ENCODE data around the gene FBXL17.

DNA sequence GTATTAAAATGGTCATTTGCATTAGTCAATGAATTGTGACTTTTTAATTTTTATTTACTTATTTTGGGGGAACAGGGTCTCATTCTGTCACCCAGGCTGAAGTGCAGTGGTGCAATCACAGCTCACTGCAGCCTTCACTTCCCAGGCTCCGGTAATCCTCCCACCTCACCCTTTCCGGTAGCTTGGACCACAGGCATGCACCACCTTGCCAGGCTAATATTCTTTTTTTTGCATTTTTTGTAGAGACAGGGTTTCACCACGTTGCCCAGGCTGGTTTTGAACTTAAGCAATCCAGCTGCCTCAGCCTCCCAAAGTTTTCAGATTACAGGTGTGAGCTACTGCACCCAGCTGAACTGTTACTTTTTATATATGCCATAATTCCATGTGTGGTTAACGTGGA is 143.4 kb downstream of the FBXL17 start:
- TF ChIP-seq JUND (IDR thresholded peaks at IDR 0.05), result no peak
- no peak for TF ChIP-seq YY1 (IDR thresholded peaks at IDR 0.05)
- TF ChIP-seq, protein P1, sequence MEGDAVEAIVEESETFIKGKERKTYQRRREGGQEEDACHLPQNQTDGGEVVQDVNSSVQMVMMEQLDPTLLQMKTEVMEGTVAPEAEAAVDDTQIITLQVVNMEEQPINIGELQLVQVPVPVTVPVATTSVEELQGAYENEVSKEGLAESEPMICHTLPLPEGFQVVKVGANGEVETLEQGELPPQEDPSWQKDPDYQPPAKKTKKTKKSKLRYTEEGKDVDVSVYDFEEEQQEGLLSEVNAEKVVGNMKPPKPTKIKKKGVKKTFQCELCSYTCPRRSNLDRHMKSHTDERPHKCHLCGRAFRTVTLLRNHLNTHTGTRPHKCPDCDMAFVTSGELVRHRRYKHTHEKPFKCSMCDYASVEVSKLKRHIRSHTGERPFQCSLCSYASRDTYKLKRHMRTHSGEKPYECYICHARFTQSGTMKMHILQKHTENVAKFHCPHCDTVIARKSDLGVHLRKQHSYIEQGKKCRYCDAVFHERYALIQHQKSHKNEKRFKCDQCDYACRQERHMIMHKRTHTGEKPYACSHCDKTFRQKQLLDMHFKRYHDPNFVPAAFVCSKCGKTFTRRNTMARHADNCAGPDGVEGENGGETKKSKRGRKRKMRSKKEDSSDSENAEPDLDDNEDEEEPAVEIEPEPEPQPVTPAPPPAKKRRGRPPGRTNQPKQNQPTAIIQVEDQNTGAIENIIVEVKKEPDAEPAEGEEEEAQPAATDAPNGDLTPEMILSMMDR (IDR thresholded peaks at IDR 0.05; ENCODE audit: low read depth, low read length, missing input control), result no peak
- TF ChIP-seq SP1 (IDR thresholded peaks at IDR 0.05), result no peak
- TF ChIP-seq GABPA (IDR thresholded peaks at IDR 0.05 in 1 of 2, conservative IDR thresholded peaks at IDR 0.05 in 1 of 2), result no peak
- TF ChIP-seq, protein P2, sequence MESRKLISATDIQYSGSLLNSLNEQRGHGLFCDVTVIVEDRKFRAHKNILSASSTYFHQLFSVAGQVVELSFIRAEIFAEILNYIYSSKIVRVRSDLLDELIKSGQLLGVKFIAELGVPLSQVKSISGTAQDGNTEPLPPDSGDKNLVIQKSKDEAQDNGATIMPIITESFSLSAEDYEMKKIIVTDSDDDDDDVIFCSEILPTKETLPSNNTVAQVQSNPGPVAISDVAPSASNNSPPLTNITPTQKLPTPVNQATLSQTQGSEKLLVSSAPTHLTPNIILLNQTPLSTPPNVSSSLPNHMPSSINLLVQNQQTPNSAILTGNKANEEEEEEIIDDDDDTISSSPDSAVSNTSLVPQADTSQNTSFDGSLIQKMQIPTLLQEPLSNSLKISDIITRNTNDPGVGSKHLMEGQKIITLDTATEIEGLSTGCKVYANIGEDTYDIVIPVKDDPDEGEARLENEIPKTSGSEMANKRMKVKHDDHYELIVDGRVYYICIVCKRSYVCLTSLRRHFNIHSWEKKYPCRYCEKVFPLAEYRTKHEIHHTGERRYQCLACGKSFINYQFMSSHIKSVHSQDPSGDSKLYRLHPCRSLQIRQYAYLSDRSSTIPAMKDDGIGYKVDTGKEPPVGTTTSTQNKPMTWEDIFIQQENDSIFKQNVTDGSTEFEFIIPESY (IDR thresholded peaks at IDR 0.05), result no peak
- TF ChIP-seq RAD21 (IDR thresholded peaks at IDR 0.05), result no peak
- TF ChIP-seq, protein P3, sequence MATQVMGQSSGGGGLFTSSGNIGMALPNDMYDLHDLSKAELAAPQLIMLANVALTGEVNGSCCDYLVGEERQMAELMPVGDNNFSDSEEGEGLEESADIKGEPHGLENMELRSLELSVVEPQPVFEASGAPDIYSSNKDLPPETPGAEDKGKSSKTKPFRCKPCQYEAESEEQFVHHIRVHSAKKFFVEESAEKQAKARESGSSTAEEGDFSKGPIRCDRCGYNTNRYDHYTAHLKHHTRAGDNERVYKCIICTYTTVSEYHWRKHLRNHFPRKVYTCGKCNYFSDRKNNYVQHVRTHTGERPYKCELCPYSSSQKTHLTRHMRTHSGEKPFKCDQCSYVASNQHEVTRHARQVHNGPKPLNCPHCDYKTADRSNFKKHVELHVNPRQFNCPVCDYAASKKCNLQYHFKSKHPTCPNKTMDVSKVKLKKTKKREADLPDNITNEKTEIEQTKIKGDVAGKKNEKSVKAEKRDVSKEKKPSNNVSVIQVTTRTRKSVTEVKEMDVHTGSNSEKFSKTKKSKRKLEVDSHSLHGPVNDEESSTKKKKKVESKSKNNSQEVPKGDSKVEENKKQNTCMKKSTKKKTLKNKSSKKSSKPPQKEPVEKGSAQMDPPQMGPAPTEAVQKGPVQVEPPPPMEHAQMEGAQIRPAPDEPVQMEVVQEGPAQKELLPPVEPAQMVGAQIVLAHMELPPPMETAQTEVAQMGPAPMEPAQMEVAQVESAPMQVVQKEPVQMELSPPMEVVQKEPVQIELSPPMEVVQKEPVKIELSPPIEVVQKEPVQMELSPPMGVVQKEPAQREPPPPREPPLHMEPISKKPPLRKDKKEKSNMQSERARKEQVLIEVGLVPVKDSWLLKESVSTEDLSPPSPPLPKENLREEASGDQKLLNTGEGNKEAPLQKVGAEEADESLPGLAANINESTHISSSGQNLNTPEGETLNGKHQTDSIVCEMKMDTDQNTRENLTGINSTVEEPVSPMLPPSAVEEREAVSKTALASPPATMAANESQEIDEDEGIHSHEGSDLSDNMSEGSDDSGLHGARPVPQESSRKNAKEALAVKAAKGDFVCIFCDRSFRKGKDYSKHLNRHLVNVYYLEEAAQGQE (IDR thresholded peaks at IDR 0.05), result no peak
- TF ChIP-seq FOXA2 (IDR thresholded peaks at IDR 0.05), result no peak
- TF ChIP-seq, protein P4, sequence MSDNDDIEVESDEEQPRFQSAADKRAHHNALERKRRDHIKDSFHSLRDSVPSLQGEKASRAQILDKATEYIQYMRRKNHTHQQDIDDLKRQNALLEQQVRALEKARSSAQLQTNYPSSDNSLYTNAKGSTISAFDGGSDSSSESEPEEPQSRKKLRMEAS (IDR thresholded peaks at IDR 0.05), result no peak
- no peak for TF ChIP-seq TAF1 (conservative IDR thresholded peaks at IDR 0.05)
- no peak for TF ChIP-seq HNF4A (conservative IDR thresholded peaks at IDR 0.05)
- TF ChIP-seq, protein P5, sequence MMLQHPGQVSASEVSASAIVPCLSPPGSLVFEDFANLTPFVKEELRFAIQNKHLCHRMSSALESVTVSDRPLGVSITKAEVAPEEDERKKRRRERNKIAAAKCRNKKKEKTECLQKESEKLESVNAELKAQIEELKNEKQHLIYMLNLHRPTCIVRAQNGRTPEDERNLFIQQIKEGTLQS (IDR thresholded peaks at IDR 0.05), result no peak
- TF ChIP-seq HNF4G (IDR thresholded peaks at IDR 0.05), result no peak

Data from liver (tissue), 3 donors.